GM12801 (cell line): ENCODE data around the gene APP.

Experiments used
- CTCF ChIP-seq: IDR thresholded peaks from one replicate; pipeline ENCODE4 v1.5.1; 2011; ENCODE audit warnings: control low read depth; ENCODE audit not compliant: insufficient read length; ENCODE audit errors: extremely low read depth

The APP gene

GRCh38 chr21:26087223-26087918 is 83.2 kb downstream of the APP start:
- no peak for TF ChIP-seq CTCF

DNA sequence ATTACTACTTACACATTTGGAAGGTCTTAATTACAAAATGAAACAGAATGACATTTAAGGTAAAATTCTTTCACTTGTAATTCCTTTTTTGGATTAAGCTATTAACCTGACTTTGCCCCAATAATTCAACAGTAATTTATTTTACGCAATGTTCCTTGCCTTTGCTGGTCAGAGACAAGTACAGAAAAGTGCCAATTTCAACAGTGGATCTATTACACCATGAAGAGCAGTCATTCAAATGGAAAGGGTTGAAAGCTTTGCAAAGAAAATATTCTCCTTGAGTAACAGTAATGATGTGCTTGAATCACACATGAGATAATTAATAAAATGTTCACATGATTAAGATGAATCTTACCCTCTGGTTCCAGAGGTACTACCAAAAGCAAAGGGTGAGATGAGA is 84.7 kb downstream of the APP start:
- TF ChIP-seq CTCF, result no peak

DNA sequence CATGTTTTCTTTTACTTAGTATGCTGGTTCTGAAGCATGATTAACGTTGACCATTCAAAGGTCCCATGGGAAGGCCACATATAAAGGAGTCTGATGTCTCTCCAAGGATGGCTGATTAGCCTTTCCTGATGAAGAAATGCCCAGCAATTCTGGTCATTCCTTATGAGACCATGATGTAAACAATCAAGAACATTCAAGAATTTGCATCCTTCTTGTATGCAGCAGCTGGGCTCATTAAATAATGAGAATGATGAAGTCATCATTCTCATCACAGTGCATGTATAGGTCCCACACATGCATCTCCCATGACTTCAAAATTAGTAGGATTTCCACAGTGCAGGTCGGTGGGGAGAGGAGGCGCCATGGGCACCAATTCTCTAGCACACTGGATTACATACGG is 85.4 kb downstream of the APP start:
- no peak for TF ChIP-seq CTCF

DNA sequence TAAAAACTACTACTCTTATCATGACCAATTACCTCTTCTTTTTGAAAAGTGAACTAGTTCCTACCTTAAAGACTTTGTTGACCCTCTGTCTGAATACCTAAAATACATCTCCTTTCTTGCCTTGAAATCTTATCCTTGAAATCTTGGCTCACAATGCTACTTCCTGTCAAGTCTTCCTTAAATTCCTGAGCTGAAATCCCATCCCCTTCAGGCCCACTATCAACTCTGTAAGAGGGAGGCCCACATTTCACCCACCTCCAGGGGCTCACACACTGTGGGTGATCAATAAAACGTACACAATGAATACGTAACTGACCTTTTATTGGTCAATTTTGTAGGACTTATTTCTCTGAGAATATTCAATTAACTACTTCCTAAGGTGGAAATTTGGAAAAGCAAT is 88.0 kb downstream of the APP start:
- no peak for TF ChIP-seq CTCF

- TF ChIP-seq CTCF, result no peak
Observed at GRCh38 chr21:26080211-26080610, 90.4 kb downstream of the APP start.

- TF ChIP-seq CTCF, result no peak
Observed at GRCh38 chr21:26079366-26079765, 91.2 kb downstream of the APP start.

GRCh38 chr21:26077521-26077920 is 93.0 kb downstream of the APP start:
- TF ChIP-seq CTCF, result no peak
